HG02970 (cell line): ENCODE results near the gene TJP3.
"Not testable (repeated sequence)": the region's sequence is repeated elsewhere in the genome, so short reads cannot be mapped to it uniquely, and the experiment has no call there.

Experiments
- ATAC-seq: cut with Tn5 transposase; IDR thresholded peaks from one replicate; pipeline ENCODE4 v1.9.1; 2021; ENCODE audit warnings: mild to moderate bottlenecking, moderate library complexity, moderate number of reproducible peaks; ENCODE audit not compliant: unreplicated experiment, low FRiP score

The TJP3 gene

GRCh38 chr19:3765757-3766156 lies 57.6 kb downstream of the TJP3 start:
- not testable (repeated sequence) for ATAC-seq

GRCh38 chr19:3766520-3766919 lies 58.3 kb downstream of the TJP3 start:
- no peak for ATAC-seq

- no peak for ATAC-seq
Measured at GRCh38 chr19:3767050-3767449, 58.9 kb downstream of the TJP3 start.

- ATAC-seq = no peak
Measured at GRCh38 chr19:3768015-3768747, 60.0 kb downstream of the TJP3 start.

GRCh38 chr19:3768748-3769099 lies 60.5 kb downstream of the TJP3 start:
- no peak for ATAC-seq

GRCh38 chr19:3769494-3769893 lies 61.3 kb downstream of the TJP3 start:
- no peak for ATAC-seq

- ATAC-seq = no peak
Measured at GRCh38 chr19:3770136-3770999, 62.2 kb downstream of the TJP3 start.

GRCh38 chr19:3771000-3771905 lies 63.1 kb downstream of the TJP3 start:
- ATAC-seq = no peak

- no peak for ATAC-seq
Measured at GRCh38 chr19:3771906-3772455, 63.8 kb downstream of the TJP3 start, which contains the start of gene RAX2. RAX2 (minus strand) TSS chr19:3772228; CDS start chr19:3771742, 486 bp downstream.

- no peak for ATAC-seq
Measured at GRCh38 chr19:3773814-3774515, 65.8 kb downstream of the TJP3 start.

- ATAC-seq = no peak
Measured at GRCh38 chr19:3774621-3775373, 66.6 kb downstream of the TJP3 start.

GRCh38 chr19:3775374-3775711 lies 67.2 kb downstream of the TJP3 start:
- no peak for ATAC-seq

GRCh38 chr19:3775831-3776230 lies 67.6 kb downstream of the TJP3 start:
- no peak for ATAC-seq

GRCh38 chr19:3776479-3777040 lies 68.4 kb downstream of the TJP3 start:
- ATAC-seq = no peak

GRCh38 chr19:3778104-3778867 lies 70.1 kb downstream of the TJP3 start:
- no peak for ATAC-seq

- ATAC-seq = no peak
Measured at GRCh38 chr19:3778899-3779723, 70.9 kb downstream of the TJP3 start.

GRCh38 chr19:3780786-3781304 lies 72.7 kb downstream of the TJP3 start:
- ATAC-seq = no peak
